DOHH2 (cell line): Measurements from ENCODE around the gene TEX19.

ENCODE experiments used
- H3F3A ChIP-seq: fragments of 200-600 bp; sonication (generic), shearing (Covaris generic); 2 replicates; pipeline ENCODE4 v1.6.0; 2016; ENCODE audit warnings: antibody characterized with exemption, mild to moderate bottlenecking; ENCODE audit not compliant: control insufficient read depth, insufficient read depth
- H3K27ac ChIP-seq: fragments of 200-600 bp; sonication (generic); 2 replicates; pipeline ENCODE4 v1.5.1; 2014; ENCODE audit warnings: low read depth, mild to moderate bottlenecking, low read length, moderate library complexity
- H3K27me3 ChIP-seq: fragments of 200-600 bp; sonication (generic); 2 replicates; pipeline ENCODE4 v1.6.1; 2014; ENCODE audit warnings: mild to moderate bottlenecking, low read length, mixed read lengths; ENCODE audit not compliant: control insufficient read depth
- H3K36me3 ChIP-seq: fragments of 200-600 bp; sonication (generic); 2 replicates; pipeline ENCODE4 v1.6.1; 2014; ENCODE audit warnings: mild to moderate bottlenecking, low read length, moderate library complexity, mixed read lengths; ENCODE audit not compliant: control insufficient read depth
- H3K4me1 ChIP-seq: fragments of 200-600 bp; sonication (generic); 2 replicates; pipeline ENCODE4 v1.6.1; 2014; ENCODE audit warnings: mild to moderate bottlenecking, low read length, mixed read lengths; ENCODE audit not compliant: control insufficient read depth
- H3K4me2 ChIP-seq: fragments of 200-600 bp; sonication (generic); 2 replicates; pipeline ENCODE4 v1.6.0; 2014; ENCODE audit warnings: mild to moderate bottlenecking, low read length, moderate library complexity
- H3K4me3 ChIP-seq: fragments of 200-600 bp; sonication (generic); 2 replicates; pipeline ENCODE4 v1.5.1; 2014; ENCODE audit warnings: mild to moderate bottlenecking, low read length, mixed read lengths
- H3K79me2 ChIP-seq: fragments of 200-600 bp; sonication (generic); 2 replicates; pipeline ENCODE4 v1.6.1; 2014; ENCODE audit warnings: mild to moderate bottlenecking, low read length, mixed read lengths; ENCODE audit not compliant: control insufficient read depth
- H3K9me2 ChIP-seq: fragments of 200-600 bp; sonication (generic); replicated peaks from 2 replicates; pipeline ENCODE4 v1.6.1; 2014; ENCODE audit warnings: mild to moderate bottlenecking, low read length, mixed read lengths; ENCODE audit not compliant: control insufficient read depth
- H3K9me3 ChIP-seq: fragments of 200-600 bp; sonication (generic); 2 replicates; pipeline ENCODE4 v1.6.1; 2014; ENCODE audit warnings: antibody characterized with exemption, low read length, mixed read lengths; ENCODE audit not compliant: control insufficient read depth, insufficient read depth
- H4K20me1 ChIP-seq: fragments of 200-600 bp; sonication (generic); 2 replicates; pipeline ENCODE4 v1.6.0; 2014; ENCODE audit warnings: low read depth, mild to moderate bottlenecking, antibody characterized with exemption, low read length, moderate library complexity; ENCODE audit not compliant: control insufficient read depth, insufficient read depth
- EZH2phosphoT487 ChIP-seq: fragments of 200-600 bp; sonication (generic); IDR thresholded peaks from 2 replicates; pipeline ENCODE4 v1.6.1; 2017; ENCODE audit warnings: borderline replicate concordance, mild to moderate bottlenecking, antibody characterized with exemption, low read length, moderate library complexity, mixed read lengths
- TF ChIP-seq, protein P1 (sequence below): fragments of 200-600 bp; sonication (generic); IDR thresholded peaks from one replicate; pipeline ENCODE4 v1.5.1; 2014; ENCODE audit warnings: antibody characterized with exemption, mild to moderate bottlenecking, low read depth, low read length; ENCODE audit not compliant: poor library complexity, severe bottlenecking

Gene TEX19

DNA sequence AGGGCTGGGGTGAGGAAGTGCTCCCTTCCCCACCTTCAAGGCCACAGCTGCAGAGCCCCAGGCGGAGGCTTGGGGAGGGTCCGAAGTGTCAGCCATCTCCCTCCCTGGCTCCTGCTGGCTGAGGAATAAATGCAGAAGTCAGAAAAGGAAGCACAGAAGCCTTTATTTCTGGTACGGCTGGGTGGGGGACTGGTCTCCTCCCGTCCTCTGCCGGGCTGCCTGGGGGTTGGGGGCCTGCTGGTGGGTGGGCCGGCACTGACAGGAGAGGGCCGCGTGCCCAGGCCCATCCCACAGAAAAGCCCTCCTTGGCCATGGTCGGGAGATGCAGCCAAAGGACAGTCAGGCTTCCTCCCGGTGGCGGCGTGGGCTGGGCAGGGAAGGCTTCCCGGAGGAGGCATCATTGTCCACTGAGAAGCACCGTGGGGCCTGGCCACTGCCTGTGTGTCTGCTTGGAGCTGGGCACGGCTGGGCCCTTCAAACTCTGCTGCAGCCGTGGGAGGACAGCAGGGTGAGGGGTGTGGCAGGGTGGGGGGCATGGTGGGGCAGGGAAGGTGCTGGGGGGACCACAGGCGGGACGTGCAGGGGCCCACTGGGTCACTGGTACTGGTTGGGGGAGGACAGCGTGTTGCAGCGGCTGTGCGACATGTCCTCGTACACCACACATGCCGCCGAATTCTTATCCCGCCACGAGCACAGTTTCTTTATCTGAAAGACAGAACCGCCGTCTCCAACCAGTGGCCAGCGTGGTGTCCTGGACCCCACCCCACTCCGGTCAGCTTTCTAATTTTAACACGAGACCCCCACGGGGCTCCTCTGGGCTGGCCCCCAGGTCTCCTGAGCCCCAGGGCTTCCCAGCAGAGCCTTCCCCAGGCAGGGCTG is 44.1 kb upstream of the TEX19 start:
- H3K9me3 ChIP-seq, result peaks cover 24% of the 10 kb centered on the region
- H3K27ac ChIP-seq, result no peak overlapping the region
- H3K79me2 ChIP-seq, result no peaks in the 10 kb centered on the region
- no peak overlapping the region for H3K4me2 ChIP-seq
- no peaks in the 10 kb centered on the region for H4K20me1 ChIP-seq
- no peaks in the 10 kb centered on the region for H3K9me2 ChIP-seq
- no peak overlapping the region for H3K4me3 ChIP-seq
- no peak for TF ChIP-seq EZH2phosphoT487
- TF ChIP-seq, protein P1, sequence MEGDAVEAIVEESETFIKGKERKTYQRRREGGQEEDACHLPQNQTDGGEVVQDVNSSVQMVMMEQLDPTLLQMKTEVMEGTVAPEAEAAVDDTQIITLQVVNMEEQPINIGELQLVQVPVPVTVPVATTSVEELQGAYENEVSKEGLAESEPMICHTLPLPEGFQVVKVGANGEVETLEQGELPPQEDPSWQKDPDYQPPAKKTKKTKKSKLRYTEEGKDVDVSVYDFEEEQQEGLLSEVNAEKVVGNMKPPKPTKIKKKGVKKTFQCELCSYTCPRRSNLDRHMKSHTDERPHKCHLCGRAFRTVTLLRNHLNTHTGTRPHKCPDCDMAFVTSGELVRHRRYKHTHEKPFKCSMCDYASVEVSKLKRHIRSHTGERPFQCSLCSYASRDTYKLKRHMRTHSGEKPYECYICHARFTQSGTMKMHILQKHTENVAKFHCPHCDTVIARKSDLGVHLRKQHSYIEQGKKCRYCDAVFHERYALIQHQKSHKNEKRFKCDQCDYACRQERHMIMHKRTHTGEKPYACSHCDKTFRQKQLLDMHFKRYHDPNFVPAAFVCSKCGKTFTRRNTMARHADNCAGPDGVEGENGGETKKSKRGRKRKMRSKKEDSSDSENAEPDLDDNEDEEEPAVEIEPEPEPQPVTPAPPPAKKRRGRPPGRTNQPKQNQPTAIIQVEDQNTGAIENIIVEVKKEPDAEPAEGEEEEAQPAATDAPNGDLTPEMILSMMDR, result no peak
- no peaks in the 10 kb centered on the region for H3K27me3 ChIP-seq
- H3F3A ChIP-seq, result peaks cover 8% of the 10 kb centered on the region
- H3K4me1 ChIP-seq, result no peaks in the 10 kb centered on the region
- H3K36me3 ChIP-seq, result no peaks in the 10 kb centered on the region

GRCh38 chr17:82315703-82316358 is 43.2 kb upstream of the TEX19 start:
- no peak overlapping the region for H3K27ac ChIP-seq
- no peaks in the 10 kb centered on the region for H3K79me2 ChIP-seq
- H3F3A ChIP-seq, result peaks cover 8% of the 10 kb centered on the region
- H3K4me3 ChIP-seq, result no peak overlapping the region
- no peak overlapping the region for H3K4me2 ChIP-seq
- no peaks in the 10 kb centered on the region for H3K36me3 ChIP-seq
- H3K4me1 ChIP-seq, result no peaks in the 10 kb centered on the region
- no peaks in the 10 kb centered on the region for H3K27me3 ChIP-seq
- no peaks in the 10 kb centered on the region for H3K9me2 ChIP-seq
- no peak for TF ChIP-seq EZH2phosphoT487
- TF ChIP-seq, protein P1, result no peak
- H3K9me3 ChIP-seq, result peaks cover 27% of the 10 kb centered on the region
- H4K20me1 ChIP-seq, result no peaks in the 10 kb centered on the region

DNA sequence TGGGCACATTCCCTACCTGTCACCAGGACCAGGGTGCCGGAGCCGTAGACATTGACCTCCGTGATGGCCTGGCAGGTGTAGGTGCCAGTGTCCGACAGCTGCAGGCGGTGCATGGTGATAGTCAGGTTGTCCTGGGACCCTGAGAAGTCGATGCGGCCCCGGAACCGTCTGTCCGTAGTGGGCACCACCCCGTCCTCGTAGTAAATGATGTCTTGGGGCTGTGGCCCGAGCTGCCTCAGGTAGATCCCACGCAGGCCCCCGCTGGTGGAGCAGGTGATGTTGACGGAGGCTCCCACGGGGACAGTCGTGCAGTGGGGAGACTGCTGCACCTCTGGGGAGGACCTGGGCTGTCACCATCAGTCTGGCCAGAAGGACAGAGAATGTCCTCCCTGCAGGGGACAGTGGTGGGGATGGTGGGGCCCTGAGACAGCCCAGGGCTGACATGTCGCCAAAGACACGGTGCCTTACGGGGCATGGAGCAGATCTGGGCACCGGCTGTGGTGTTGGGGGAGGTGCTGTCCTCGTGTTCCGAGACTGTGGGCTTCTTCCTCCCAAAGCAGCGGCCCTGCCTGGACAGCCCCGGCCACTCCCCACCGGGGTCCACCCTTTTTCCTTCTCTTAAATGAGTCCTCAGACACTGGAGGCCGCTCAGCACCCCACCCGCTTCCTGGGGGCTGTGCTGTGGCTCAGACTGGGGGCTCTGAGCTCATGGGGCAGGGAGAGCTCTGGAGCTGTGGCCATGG is 42.2 kb upstream of the TEX19 start:
- Histone ChIP-seq H3F3A (peaks cover 8% of the 10 kb centered on the region), H3K4me3 (no peak overlapping the region), H3K27me3 (no peaks in the 10 kb centered on the region), H3K27ac (no peak overlapping the region), H3K9me2 (no peaks in the 10 kb centered on the region), H3K9me3 (peaks cover 27% of the 10 kb centered on the region), H3K4me2 (no peak overlapping the region), H3K36me3 (no peaks in the 10 kb centered on the region), H3K79me2 (no peaks in the 10 kb centered on the region), H3K4me1 (no peaks in the 10 kb centered on the region), H4K20me1 (no peaks in the 10 kb centered on the region)
- TF ChIP-seq, protein P1, result no peak
- TF ChIP-seq EZH2phosphoT487, result no peak
